Measurements from ENCODE around the gene CHCHD2.

DNA sequence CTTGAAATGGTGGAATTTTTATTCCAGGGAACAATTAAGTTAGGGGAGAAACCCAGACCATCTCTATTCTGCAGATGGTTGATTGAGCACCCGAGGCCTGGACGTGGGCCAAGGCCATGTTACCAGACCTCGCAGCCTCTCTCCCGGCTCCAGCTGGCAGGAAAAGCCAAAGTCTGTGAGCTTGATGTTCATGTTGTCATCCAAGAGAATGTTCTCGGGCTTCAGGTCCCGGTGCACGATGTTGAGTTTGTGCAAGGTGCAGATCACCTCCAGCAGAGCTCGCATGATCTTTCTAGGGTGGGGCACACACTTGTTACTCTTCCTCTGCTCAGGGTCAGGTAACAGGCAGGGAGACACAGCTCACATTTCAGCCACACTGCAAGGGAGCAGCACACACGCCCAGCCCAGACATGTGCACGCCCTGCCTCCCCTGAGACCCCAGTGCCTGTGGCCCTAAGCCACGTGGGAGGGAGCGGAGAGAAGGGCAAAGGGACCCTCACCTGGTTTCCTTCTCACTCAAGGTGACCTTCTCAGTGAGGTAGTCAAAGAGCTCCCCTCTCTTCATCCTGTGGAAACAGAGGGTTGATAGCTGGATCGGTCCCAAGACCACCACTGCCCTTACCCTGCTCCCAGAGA lies 23.0 kb downstream of the CHCHD2 start:
- TF ChIP-seq CTCF (IDR thresholded peaks at IDR 0.05) (no peak), POLR2A (IDR thresholded peaks at IDR 0.05) (no peak)
